Measurements from ENCODE around the gene COL12A1. TPM values are rescaled to one million over a fixed set of nuclear protein-coding genes. Genes with fewer than 3 reads are reported as not detected.

The COL12A1 gene
- total and polyA plus RNA-seq, 2 of the 13 experiments (the other 11 are each of a cell fraction or from before 2014, with no cell fraction given) = 0.02 TPM; not detected in 1

DNA sequence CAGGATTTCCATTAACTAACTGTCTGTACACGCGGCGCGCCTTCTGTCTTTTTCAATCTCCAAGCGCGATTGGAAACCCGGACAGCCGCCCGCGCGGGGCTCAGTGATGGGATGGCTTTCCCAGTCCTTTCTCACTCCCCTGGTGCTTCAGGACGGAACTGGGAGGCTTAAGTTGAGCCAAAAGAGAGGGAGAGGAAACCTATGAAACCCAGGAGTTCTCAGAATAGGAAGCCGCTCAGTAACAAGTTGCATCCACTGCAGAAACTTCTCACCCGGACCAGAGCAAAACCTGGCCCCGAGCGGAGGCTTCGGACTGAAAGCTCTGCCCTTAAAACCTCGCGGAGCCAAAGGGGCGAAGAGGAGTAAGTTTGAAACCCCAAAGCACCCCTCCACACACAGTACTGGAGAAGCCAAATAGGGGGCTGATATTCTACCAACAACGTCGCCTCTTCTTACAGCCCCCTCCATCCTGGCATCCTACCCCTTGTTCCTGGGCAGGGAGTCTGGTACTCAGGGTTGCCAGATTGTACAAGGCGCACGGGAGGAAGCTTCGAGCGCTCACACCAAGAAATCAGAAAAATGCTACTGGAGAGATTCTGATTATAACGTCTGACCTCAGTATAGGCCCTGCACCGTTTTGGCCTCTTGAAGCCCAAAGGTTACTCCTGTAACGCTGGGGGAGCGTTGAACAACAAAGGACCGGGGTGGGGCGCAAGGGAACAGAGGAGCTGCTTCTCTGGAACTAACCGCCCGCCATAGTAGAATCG lies 906 bp upstream of the COL12A1 start:
- ChIA-PET POLR2A (no interaction called here), CTCF (ENCODE audit: low intra/inter-chr PET ratio, low total read pairs) (no interaction called here)
- intact Hi-C loops (cut with micrococcal nuclease; ENCODE audit: unreplicated experiment) (loop anchor here (10.0 kb wide), 1 partner anchor 1352 kb away; no protein-coding TSS in a partner anchor), in situ Hi-C loops (cut with HindIII; ENCODE audit: extremely low pct_ligation_motif_present, low pct_unique_long_range_greater_than_20kb) (loop anchor here (10.0 to 25.0 kb wide), 6 partner anchors 452 to 1469 kb away; no protein-coding TSS in a partner anchor)
- TF ChIP-seq ZNF773 (CRISPR knock-in tag; IDR thresholded peaks at IDR 0.05; ENCODE audit: borderline replicate concordance) = no peak
- TF ChIP-seq ZNF563 (CRISPR knock-in tag; IDR thresholded peaks at IDR 0.05) = no peak
- TF ChIP-seq ZNF276 (CRISPR knock-in tag; IDR thresholded peaks at IDR 0.05; ENCODE audit: low read depth) = no peak
- no peak for TF ChIP-seq RBM22 (optimal IDR thresholded peaks at IDR 0.05; ENCODE audit: low read length)
- TF ChIP-seq, protein P1, sequence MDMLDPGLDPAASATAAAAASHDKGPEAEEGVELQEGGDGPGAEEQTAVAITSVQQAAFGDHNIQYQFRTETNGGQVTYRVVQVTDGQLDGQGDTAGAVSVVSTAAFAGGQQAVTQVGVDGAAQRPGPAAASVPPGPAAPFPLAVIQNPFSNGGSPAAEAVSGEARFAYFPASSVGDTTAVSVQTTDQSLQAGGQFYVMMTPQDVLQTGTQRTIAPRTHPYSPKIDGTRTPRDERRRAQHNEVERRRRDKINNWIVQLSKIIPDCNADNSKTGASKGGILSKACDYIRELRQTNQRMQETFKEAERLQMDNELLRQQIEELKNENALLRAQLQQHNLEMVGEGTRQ (IDR thresholded peaks at IDR 0.05; ENCODE audit: low read depth, low read length) = no peak
- TF ChIP-seq, protein P1 (CRISPR knock-in tag; IDR thresholded peaks at IDR 0.05; ENCODE audit: borderline replicate concordance) = no peak
- TF ChIP-seq, protein P2, sequence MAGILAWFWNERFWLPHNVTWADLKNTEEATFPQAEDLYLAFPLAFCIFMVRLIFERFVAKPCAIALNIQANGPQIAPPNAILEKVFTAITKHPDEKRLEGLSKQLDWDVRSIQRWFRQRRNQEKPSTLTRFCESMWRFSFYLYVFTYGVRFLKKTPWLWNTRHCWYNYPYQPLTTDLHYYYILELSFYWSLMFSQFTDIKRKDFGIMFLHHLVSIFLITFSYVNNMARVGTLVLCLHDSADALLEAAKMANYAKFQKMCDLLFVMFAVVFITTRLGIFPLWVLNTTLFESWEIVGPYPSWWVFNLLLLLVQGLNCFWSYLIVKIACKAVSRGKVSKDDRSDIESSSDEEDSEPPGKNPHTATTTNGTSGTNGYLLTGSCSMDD (CRISPR knock-in tag; IDR thresholded peaks at IDR 0.05) = no peak
- Histone ChIP-seq H3K4me3 (replicated peaks in 1 of 3; ENCODE audit: insufficient read depth in 1 of 3, low read depth in 2 of 3, low read length in 3 of 3) (no peak overlapping the region), H3K79me2 (ENCODE audit: insufficient read depth, low read length) (no peaks in the 10 kb centered on the region), H3K36me3 (replicated peaks in 1 of 2; ENCODE audit: control insufficient read depth in 1 of 2, insufficient read depth in 2 of 2, low read length in 2 of 2) (no peaks in the 10 kb centered on the region), H3K4me1 (ENCODE audit: insufficient read depth, low read length) (no peaks in the 10 kb centered on the region; the same call in 1 of the 2 replicates), H3K9me3 (ENCODE audit: low read length) (no peaks in the 10 kb centered on the region), H3K27me3 (ENCODE audit: control insufficient read depth in 1 of 2, insufficient read depth in 2 of 2, low read length in 2 of 2) (peaks cover 6 to 62% of the 10 kb centered on the region in 2 experiments; a peak in 4 of 5 replicates), H2AFZ (ENCODE audit: low read length) (no peak overlapping the region), H3K27ac (ENCODE audit: extremely low read length, insufficient read depth, low read length) (no peak overlapping the region), H3K9ac (ENCODE audit: insufficient read depth, low read depth, low read length) (no peak overlapping the region), H4K20me1 (ENCODE audit: insufficient read depth, low read length) (no peaks in the 10 kb centered on the region), H3K4me2 (ENCODE audit: low read depth, low read length) (no peak overlapping the region)
- BruUV-seq (replicated peaks) = no TSS peak
- FAIRE-seq (no peak), ATAC-seq (no peak), DNase-seq (ENCODE audit: low spot score) (no peak)
- WGBS (ENCODE audit: low lambda C conversion rate) = 47% methylated on average over 31 of the region's 35 CpGs
